H9 (cell line): ENCODE data around the gene ALAD. TPM values are rescaled to one million over a fixed set of nuclear protein-coding genes. Genes with fewer than 3 reads are reported as not detected.

Experiments used
- DNase-seq: peaks from one replicate; pipeline ENCODE4 v3.0.0-alpha.2; 2017
- H2AFZ ChIP-seq: one replicate; pipeline ENCODE4 v1.6.1; 2013; ENCODE audit warnings: mild to moderate bottlenecking, low read length, control low read depth, moderate library complexity
- H2AK5ac ChIP-seq: 2 replicates; pipeline ENCODE4 v1.6.1; 2013; ENCODE audit warnings: low read length, control low read depth, mixed read lengths; ENCODE audit not compliant: insufficient read length
- H2BK120ac ChIP-seq: one replicate; pipeline ENCODE4 v1.6.1; 2013; ENCODE audit warnings: low read depth, mild to moderate bottlenecking, low read length, control low read depth, inconsistent platforms; ENCODE audit not compliant: poor library complexity, severe bottlenecking
- H2BK12ac ChIP-seq: 2 replicates; pipeline ENCODE4 v1.6.1; 2013; ENCODE audit warnings: low read length, control low read depth, mixed read lengths, low read depth; ENCODE audit not compliant: insufficient read length
- H2BK15ac ChIP-seq: 2 replicates; pipeline ENCODE4 v1.6.1; 2013; ENCODE audit warnings: low read depth, low read length, control low read depth
- H2BK20ac ChIP-seq: one replicate; pipeline ENCODE4 v1.6.1; 2013; ENCODE audit warnings: low read depth, mild to moderate bottlenecking, low read length, control low read depth, inconsistent platforms; ENCODE audit not compliant: poor library complexity, severe bottlenecking
- H2BK5ac ChIP-seq: 2 replicates; pipeline ENCODE4 v1.6.1; 2013; ENCODE audit warnings: low read length, control low read depth, mixed read lengths; ENCODE audit not compliant: insufficient read length
- H3K14ac ChIP-seq: 2 replicates; pipeline ENCODE4 v1.6.1; 2013; ENCODE audit warnings: low read length, control low read depth; ENCODE audit not compliant: insufficient read depth
- H3K18ac ChIP-seq: 2 replicates; pipeline ENCODE4 v1.6.1; 2013; ENCODE audit warnings: low read depth, mild to moderate bottlenecking, mixed read lengths, low read length, control low read depth; ENCODE audit not compliant: insufficient read length
- H3K23ac ChIP-seq: 2 replicates; pipeline ENCODE4 v1.6.1; 2013; ENCODE audit warnings: low read length, control low read depth, mixed read lengths, low read depth; ENCODE audit not compliant: insufficient read length
- H3K23me2 ChIP-seq: 2 replicates; pipeline ENCODE4 v1.6.1; 2013; ENCODE audit warnings: low read depth, mild to moderate bottlenecking, mixed read lengths, low read length, control low read depth; ENCODE audit not compliant: insufficient read length, poor library complexity, severe bottlenecking
- H3K27ac ChIP-seq: 2 replicates; pipeline ENCODE4 v1.5.1; 2013; ENCODE audit warnings: low read length, control low read depth, mixed read lengths, low read depth; ENCODE audit not compliant: insufficient read length
- H3K27me3 ChIP-seq: 2 replicates; pipeline ENCODE4 v1.6.1; 2013; ENCODE audit warnings: low read length, control low read depth, inconsistent platforms; ENCODE audit not compliant: insufficient read depth
- H3K4ac ChIP-seq: 2 replicates; pipeline ENCODE4 v1.6.1; 2013; ENCODE audit warnings: low read depth, mild to moderate bottlenecking, control low read depth, inconsistent platforms, low read length, moderate library complexity
- H3K4me1 ChIP-seq: 2 replicates; pipeline ENCODE4 v1.6.1; 2013; ENCODE audit warnings: low read length, control low read depth, inconsistent platforms; ENCODE audit not compliant: insufficient read depth
- H3K4me2 ChIP-seq: 2 replicates; pipeline ENCODE4 v1.6.1; 2013; ENCODE audit warnings: low read length, control low read depth, mixed read lengths; ENCODE audit not compliant: insufficient read length, insufficient read depth
- H3K56ac ChIP-seq: 2 replicates; pipeline ENCODE4 v1.6.1; 2013; ENCODE audit warnings: low read depth, mild to moderate bottlenecking, mixed read lengths, low read length, control low read depth; ENCODE audit not compliant: insufficient read length
- H3K79me1 ChIP-seq: 2 replicates; pipeline ENCODE4 v1.6.1; 2013; ENCODE audit warnings: low read depth, mild to moderate bottlenecking, moderate library complexity, low read length, control low read depth, inconsistent platforms; ENCODE audit not compliant: insufficient read depth, poor library complexity, severe bottlenecking
- H3K79me2 ChIP-seq: 2 replicates; pipeline ENCODE4 v1.6.1; 2013; ENCODE audit warnings: low read length, control low read depth, inconsistent platforms; ENCODE audit not compliant: insufficient read depth
- H3K9ac ChIP-seq: 2 replicates; pipeline ENCODE4 v1.6.1; 2013; ENCODE audit warnings: low read length, control low read depth, mixed read lengths; ENCODE audit not compliant: insufficient read length; ENCODE audit errors: extremely low read depth
- H3K9me3 ChIP-seq: one replicate; pipeline ENCODE4 v1.6.1; 2013; ENCODE audit warnings: low read depth, low read length, inconsistent platforms; ENCODE audit not compliant: control insufficient read depth
- H3T11ph ChIP-seq: one replicate; pipeline ENCODE4 v1.6.1; 2013; ENCODE audit warnings: mild to moderate bottlenecking, low read length, control low read depth, inconsistent platforms
- H4K20me1 ChIP-seq: one replicate; pipeline ENCODE4 v1.6.1; 2013; ENCODE audit not compliant: control insufficient read depth, insufficient read length, insufficient read depth
- H4K5ac ChIP-seq: 2 replicates; pipeline ENCODE4 v1.6.1; 2013; ENCODE audit warnings: low read depth, mild to moderate bottlenecking, mixed read lengths, low read length, control low read depth; ENCODE audit not compliant: insufficient read length
- H4K8ac ChIP-seq: replicated peaks from 2 replicates; pipeline ENCODE4 v1.6.1; 2013; ENCODE audit warnings: low read length, control low read depth, mixed read lengths, low read depth; ENCODE audit not compliant: insufficient read length
- H4K91ac ChIP-seq: 2 replicates; pipeline ENCODE4 v1.6.1; 2013; ENCODE audit warnings: low read depth, mild to moderate bottlenecking, moderate library complexity, mixed read lengths, low read length, control low read depth; ENCODE audit not compliant: insufficient read length
- H3K27ac Mint-ChIP-seq, 3 experiments: 2 replicates in 2 of 3; 3 replicates in 1 of 3; pipeline ENCODE4 v1.8.0; 2020 to 2021; ENCODE audit warnings: mixed read lengths in 3 of 3, mild to moderate bottlenecking in 1 of 3, moderate library complexity in 1 of 3
- H3K27me3 Mint-ChIP-seq: 2 replicates; pipeline ENCODE4 v1.8.0; 2021; ENCODE audit warnings: low read depth, mild to moderate bottlenecking, moderate library complexity, mixed read lengths
- H3K36me3 Mint-ChIP-seq, 3 experiments: 2 replicates in 2 of 3; 3 replicates in 1 of 3; pipeline ENCODE4 v1.8.0; 2020 to 2021; ENCODE audit warnings: low read depth in 3 of 3, mixed read lengths in 3 of 3; ENCODE audit not compliant: insufficient read depth in 1 of 3
- H3K4me1 Mint-ChIP-seq, 2 experiments: 2 replicates each; pipeline ENCODE4 v1.8.0; 2020; ENCODE audit warnings: mixed read lengths in 2 of 2
- H3K4me3 Mint-ChIP-seq, 2 experiments: 2 replicates in 1 of 2; 3 replicates in 1 of 2; pipeline ENCODE4 v1.8.0; 2020 to 2021; ENCODE audit warnings: mild to moderate bottlenecking in 2 of 2, mixed read lengths in 2 of 2, moderate library complexity in 1 of 2
- H3K9me3 Mint-ChIP-seq, 2 experiments: 2 replicates in 1 of 2; 3 replicates in 1 of 2; pipeline ENCODE4 v1.8.0; 2020; ENCODE audit warnings: mild to moderate bottlenecking in 2 of 2, mixed read lengths in 2 of 2, moderate library complexity in 1 of 2
- CTCF ChIP-seq: fragments of 200-600 bp; sonication (generic); conservative IDR thresholded peaks from 3 replicates; pipeline ENCODE4 v1.8.0; 2021; ENCODE audit warnings: antibody characterized with exemption, mild to moderate bottlenecking
- WGBS: extraction: QIAGEN DNeasy Blood & Tissue Kit; methylation state at CpG from one replicate; pipeline ENCODE4 v1.1.7; 2013; ENCODE audit warnings: missing lambda C conversion rate, low lambda C conversion rate, mixed read lengths; ENCODE audit not compliant: insufficient read length; ENCODE audit errors: extremely low coverage; 5-methylcytosine and 5-hydroxymethylcytosine counted together
- total RNA-seq: library from RNA; stranded (reverse); gene quantifications from 2 replicates; pipeline ENCODE4 v1.2.1, GENCODE V29; 2021

ALAD gene
- total RNA-seq, 1 experiment from 2014 or later: 13.2 TPM

- H2BK12ac ChIP-seq: no peak overlapping the region
- Mint-ChIP-seq H3K36me3 (no peaks in the 10 kb centered on the region), H3K4me3 (no peak overlapping the region), H3K27me3 (peaks cover 51% of the 10 kb centered on the region), H3K27ac (no peak overlapping the region), H3K9me3 (no peaks in the 10 kb centered on the region; a peak in 1 of 5 replicates), H3K4me1 (peaks cover 0 to 12% of the 10 kb centered on the region in 2 experiments)
- H4K5ac ChIP-seq: no peak overlapping the region
- H3K27me3 ChIP-seq: no peaks in the 10 kb centered on the region; the same call in 1 of the 2 replicates
- H3K18ac ChIP-seq: no peak overlapping the region
- H4K20me1 ChIP-seq: no peaks in the 10 kb centered on the region
- H2BK120ac ChIP-seq: no peak overlapping the region
- H3K79me2 ChIP-seq: no peaks in the 10 kb centered on the region
- no peak overlapping the region for H2BK15ac ChIP-seq
- no peak overlapping the region for H2AK5ac ChIP-seq
- no peak overlapping the region for H2AFZ ChIP-seq
- no peak overlapping the region for H4K8ac ChIP-seq
- H3K23me2 ChIP-seq: peaks cover 9% of the 10 kb centered on the region
- no peak overlapping the region for H3K14ac ChIP-seq
- H3K27ac ChIP-seq: no peak overlapping the region
- no peak overlapping the region for H4K91ac ChIP-seq
- no peak for DNase-seq
- no peaks in the 10 kb centered on the region for H3K9me3 ChIP-seq
- TF ChIP-seq CTCF: no peak
- H3K56ac ChIP-seq: no peak overlapping the region
- no peak overlapping the region for H3K4ac ChIP-seq
- no peak overlapping the region for H2BK5ac ChIP-seq
- no peaks in the 10 kb centered on the region for H3K79me1 ChIP-seq
- H3K9ac ChIP-seq: no peak overlapping the region
- no peak overlapping the region for H3K4me2 ChIP-seq
- no peak overlapping the region for H3K23ac ChIP-seq
- WGBS: no CpG with 5 or more reads among the region's 1 CpG
- H2BK20ac ChIP-seq: no peak overlapping the region
- no peak overlapping the region for H3T11ph ChIP-seq
- no peaks in the 10 kb centered on the region for H3K4me1 ChIP-seq
Observed at GRCh38 chr9:113343732-113344231, 57.3 kb downstream of the ALAD start.
